Astrocyte of the cerebellum (primary cell): Measurements from ENCODE around the gene PRICKLE2.

Source experiments
- DNase-seq: peaks from one replicate; pipeline ENCODE4 v3.0.0-alpha.2; 2011; ENCODE audit warnings: low read depth
- H3K4me3 ChIP-seq: 2 replicates; pipeline ENCODE4 v1.5.1; 2011; ENCODE audit warnings: mild to moderate bottlenecking, low read depth, low read length, moderate library complexity
- in situ Hi-C: cut with HindIII; loops from 2 replicates; pipeline ENCODE4 v1.10.0; 2017; ENCODE audit warnings: low sequenced_read_pairs
- TF ChIP-seq, protein P1 (sequence below): IDR thresholded peaks from 2 replicates; pipeline ENCODE4 v1.5.1; 2012; ENCODE audit warnings: low read length, low read depth, moderate library complexity, mild to moderate bottlenecking; ENCODE audit errors: missing control alignments

PRICKLE2 gene

DNA sequence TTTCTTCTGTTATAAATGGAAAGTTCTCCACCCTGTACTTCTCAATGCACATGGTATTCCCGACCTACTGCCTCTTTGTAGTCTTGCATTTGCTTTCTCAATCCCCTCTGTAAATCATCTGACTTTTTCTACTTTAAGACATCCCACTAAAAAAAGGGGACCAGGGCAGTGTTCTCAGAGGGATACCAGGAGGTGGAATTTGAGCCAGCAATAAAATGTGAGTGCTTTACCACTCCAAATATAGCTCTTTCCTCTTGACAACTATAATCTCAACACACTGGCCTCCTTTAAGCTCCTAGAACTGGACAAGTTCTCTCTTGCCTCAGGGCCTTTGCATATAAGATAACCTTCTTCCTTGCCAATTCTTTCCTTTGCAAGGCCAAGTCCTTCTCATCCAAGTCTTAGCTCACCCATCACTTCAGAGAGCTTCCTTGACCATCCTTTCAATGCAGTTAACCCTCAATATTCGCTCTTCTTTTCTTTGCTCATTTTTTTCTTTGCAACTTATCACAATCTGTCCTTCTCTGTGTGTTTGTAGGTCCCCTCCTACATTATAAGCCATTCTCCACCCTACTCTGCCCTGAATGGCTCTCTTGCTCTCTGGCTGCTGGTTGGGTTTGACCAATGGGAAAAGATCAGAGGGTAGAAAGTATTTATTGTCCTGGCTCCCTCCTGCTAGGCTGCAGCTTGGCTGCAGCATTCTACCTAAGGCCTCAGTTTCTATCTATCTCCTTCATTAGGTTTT lies 93.4 kb downstream of the PRICKLE2 start:
- in situ Hi-C loops: no loop called here
- no peak overlapping the region for H3K4me3 ChIP-seq
- no peak for DNase-seq
- TF ChIP-seq, protein P1, sequence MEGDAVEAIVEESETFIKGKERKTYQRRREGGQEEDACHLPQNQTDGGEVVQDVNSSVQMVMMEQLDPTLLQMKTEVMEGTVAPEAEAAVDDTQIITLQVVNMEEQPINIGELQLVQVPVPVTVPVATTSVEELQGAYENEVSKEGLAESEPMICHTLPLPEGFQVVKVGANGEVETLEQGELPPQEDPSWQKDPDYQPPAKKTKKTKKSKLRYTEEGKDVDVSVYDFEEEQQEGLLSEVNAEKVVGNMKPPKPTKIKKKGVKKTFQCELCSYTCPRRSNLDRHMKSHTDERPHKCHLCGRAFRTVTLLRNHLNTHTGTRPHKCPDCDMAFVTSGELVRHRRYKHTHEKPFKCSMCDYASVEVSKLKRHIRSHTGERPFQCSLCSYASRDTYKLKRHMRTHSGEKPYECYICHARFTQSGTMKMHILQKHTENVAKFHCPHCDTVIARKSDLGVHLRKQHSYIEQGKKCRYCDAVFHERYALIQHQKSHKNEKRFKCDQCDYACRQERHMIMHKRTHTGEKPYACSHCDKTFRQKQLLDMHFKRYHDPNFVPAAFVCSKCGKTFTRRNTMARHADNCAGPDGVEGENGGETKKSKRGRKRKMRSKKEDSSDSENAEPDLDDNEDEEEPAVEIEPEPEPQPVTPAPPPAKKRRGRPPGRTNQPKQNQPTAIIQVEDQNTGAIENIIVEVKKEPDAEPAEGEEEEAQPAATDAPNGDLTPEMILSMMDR: no peak

DNA sequence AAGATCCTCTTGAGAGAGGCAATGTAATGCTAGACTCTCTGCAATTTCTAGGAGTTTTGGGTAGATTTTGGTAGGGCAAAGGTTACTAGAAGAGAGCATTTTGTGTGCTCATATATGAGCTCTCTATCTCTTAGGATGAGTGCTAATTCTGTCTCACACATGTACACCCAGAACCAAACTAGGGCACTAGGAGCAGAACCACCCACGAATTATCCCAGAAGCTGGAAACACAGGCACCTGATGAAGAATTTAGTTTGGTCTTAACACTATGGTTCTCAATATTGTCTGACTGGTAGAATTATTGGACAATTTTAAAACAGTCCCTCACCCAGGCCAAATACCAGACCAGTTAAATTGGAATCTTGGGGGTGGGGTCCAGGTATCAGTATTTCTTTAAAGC lies 94.8 kb downstream of the PRICKLE2 start:
- DNase-seq: no peak
- TF ChIP-seq, protein P1: no peak
- in situ Hi-C loops: no loop called here
- H3K4me3 ChIP-seq: no peak overlapping the region

DNA sequence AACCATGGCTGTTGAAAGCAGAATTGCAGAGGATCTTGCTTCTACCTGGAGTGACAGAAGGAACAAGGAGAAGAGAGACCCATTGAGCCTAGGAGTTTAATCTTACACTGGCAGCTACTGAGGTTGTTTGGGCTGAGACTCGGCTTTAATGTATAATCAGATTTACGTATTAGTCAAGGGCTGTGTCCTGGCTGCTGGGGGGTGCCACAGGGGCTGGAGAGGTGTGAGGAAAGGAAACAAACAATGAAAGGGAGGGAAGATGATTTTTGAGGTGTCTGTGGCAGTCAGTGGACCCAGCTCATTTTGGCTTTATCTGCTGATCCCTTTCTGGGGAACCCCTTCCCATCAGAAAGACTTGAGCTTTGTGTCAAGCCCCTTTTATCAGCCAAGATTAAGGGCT lies 95.7 kb downstream of the PRICKLE2 start:
- in situ Hi-C loops: no loop called here
- no peak for DNase-seq
- TF ChIP-seq, protein P1: no peak
- H3K4me3 ChIP-seq: no peak overlapping the region

DNA sequence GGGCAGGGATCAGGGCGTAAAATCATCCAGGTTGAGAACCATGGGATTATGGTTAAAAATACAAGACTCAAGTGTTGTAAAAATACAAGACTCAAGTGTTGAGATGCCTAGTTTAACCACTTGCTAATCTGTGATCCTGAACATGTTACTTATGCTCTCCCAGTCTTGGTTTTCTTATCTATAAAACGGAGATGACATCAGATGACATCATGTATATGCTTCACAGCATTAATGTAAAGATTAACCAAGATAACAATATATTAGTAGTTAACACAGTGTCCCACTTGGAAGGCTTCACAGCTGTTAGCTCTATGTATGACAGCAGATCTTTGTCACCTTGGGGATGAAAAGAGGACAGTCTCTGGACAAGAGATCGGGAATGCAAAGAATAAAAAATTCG lies 96.2 kb downstream of the PRICKLE2 start:
- TF ChIP-seq, protein P1: no peak
- in situ Hi-C loops: no loop called here
- no peak overlapping the region for H3K4me3 ChIP-seq
- DNase-seq: no peak

DNA sequence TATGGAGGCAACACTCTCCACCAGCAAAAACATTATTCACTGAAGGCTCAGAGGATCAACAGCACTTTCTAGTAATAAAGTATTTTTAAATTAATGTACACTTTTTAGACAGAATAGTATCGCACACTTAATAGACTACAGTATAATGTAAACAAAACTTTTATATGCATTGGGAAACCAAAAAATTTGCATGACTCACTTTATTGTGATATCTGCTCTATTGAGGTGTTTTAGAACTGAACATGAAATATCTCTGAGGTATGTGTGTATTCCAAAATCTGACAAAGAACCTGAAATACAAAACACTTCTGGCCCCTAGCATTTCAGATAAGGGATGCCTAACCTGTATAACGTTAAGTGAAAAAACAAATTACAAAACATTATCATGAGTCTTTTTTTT lies 99.7 kb downstream of the PRICKLE2 start:
- no peak overlapping the region for H3K4me3 ChIP-seq
- in situ Hi-C loops: no loop called here
- no peak for DNase-seq
- TF ChIP-seq, protein P1: no peak

DNA sequence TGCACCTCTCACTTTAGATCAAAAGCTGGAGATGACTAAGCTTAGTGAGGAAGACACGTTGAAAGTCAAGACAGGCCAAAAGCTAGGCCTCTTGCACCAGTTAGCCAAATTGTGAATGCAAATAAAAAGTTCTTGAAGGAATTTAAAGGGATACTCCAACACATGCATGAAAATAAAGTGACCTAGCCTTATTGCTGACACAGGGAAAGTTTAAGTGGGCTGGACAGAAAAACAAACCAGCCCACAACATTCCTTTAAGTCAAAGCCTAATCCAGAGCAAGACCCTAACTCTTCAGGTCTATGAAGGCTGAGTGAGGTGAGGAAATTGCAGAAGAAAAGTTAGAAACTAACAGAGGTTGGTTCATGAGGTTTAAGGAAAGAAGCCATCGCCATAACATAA lies 101.3 kb downstream of the PRICKLE2 start:
- in situ Hi-C loops: no loop called here
- DNase-seq: no peak
- TF ChIP-seq, protein P1: no peak
- H3K4me3 ChIP-seq: no peak overlapping the region

DNA sequence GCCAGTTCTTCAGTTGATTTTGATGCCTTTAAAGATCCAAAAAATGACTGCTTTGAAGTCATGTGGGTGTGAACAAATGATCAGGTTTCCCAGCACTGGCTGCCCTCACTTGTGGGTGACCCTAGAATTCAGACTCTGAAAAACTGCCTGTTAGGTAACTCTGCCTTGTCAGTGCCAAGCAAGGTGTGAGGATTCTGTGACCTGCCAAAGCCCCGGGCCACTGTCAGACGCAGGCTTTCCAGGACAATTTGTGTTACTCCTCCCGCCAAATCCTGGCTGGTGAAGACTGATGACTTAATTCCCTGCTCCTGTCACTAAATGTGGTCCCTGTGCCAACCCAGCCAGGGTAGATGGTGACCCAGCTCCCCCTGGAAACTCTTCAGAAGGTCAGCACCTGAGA lies 102.8 kb downstream of the PRICKLE2 start:
- DNase-seq: no peak
- H3K4me3 ChIP-seq: no peak overlapping the region
- in situ Hi-C loops: no loop called here
- TF ChIP-seq, protein P1: no peak
